Neural cell (in vitro differentiated cells): ENCODE results near the gene URB1. TPM values are rescaled to one million over a fixed set of nuclear protein-coding genes. Genes with fewer than 3 reads are reported as not detected.

Experiments
- H2AFZ ChIP-seq: fragments of 200-600, 300-800 bp; sonication (generic), shearing (Covaris generic); 2 replicates; pipeline ENCODE4 v1.6.0; 2014; ENCODE audit warnings: low read depth, mild to moderate bottlenecking, antibody characterized with exemption, low read length, moderate library complexity
- H3F3A ChIP-seq: fragments of 200-600 bp; shearing (Covaris generic); 2 replicates; pipeline ENCODE4 v1.6.1; 2016; ENCODE audit warnings: mild to moderate bottlenecking, moderate library complexity, mixed read lengths, antibody characterized with exemption, low read length; ENCODE audit not compliant: insufficient read depth, poor library complexity, severe bottlenecking
- H3K27ac ChIP-seq: fragments of 200-600, 300-800 bp; sonication (generic), shearing (Covaris generic); 2 replicates; pipeline ENCODE4 v1.5.1; 2014; ENCODE audit warnings: mild to moderate bottlenecking, low read length, moderate library complexity
- H3K27me3 ChIP-seq: fragments of 300-800, 200-600 bp; sonication (generic), shearing (Covaris generic); 2 replicates; pipeline ENCODE4 v1.6.0; 2014; ENCODE audit warnings: mild to moderate bottlenecking, low read depth, low read length, moderate library complexity; ENCODE audit not compliant: insufficient read depth
- H3K36me3 ChIP-seq: fragments of 300-800, 200-600 bp; sonication (generic), shearing (Covaris generic); 2 replicates; pipeline ENCODE4 v1.5.1; 2014; ENCODE audit warnings: mild to moderate bottlenecking, antibody characterized with exemption, low read length, moderate library complexity; ENCODE audit not compliant: insufficient read depth
- H3K4me2 ChIP-seq: fragments of 300-800, 200-600 bp; sonication (generic), shearing (Covaris generic); 2 replicates; pipeline ENCODE4 v1.6.0; 2014; ENCODE audit warnings: mild to moderate bottlenecking, low read length
- H3K4me3 ChIP-seq: fragments of 300-800, 200-600 bp; sonication (generic), shearing (Covaris generic); 2 replicates; pipeline ENCODE4 v1.5.1; 2014; ENCODE audit warnings: mild to moderate bottlenecking, low read length, moderate library complexity
- H3K79me2 ChIP-seq: fragments of 200-600 bp; shearing (Covaris generic); replicated peaks from 2 replicates; pipeline ENCODE4 v1.6.0; 2014; ENCODE audit warnings: mild to moderate bottlenecking, low read length, moderate library complexity; ENCODE audit not compliant: insufficient read depth
- H3K9ac ChIP-seq: fragments of 300-800, 200-600 bp; sonication (generic), shearing (Covaris generic); 2 replicates; pipeline ENCODE4 v1.6.1; 2016; ENCODE audit warnings: mild to moderate bottlenecking, low read length, mixed read lengths
- H3K9me2 ChIP-seq: fragments of 200-600 bp; shearing (Covaris generic); 2 replicates; pipeline ENCODE4 v1.6.1; 2016; ENCODE audit warnings: mild to moderate bottlenecking, low read length, mixed read lengths; ENCODE audit not compliant: insufficient read depth
- H3K9me3 ChIP-seq: fragments of 200-600, 300-800 bp; sonication (generic), shearing (Covaris generic); 2 replicates; pipeline ENCODE4 v1.6.1; 2016; ENCODE audit warnings: mild to moderate bottlenecking, mixed run types, low read length, moderate library complexity, mixed read lengths
- H4K20me1 ChIP-seq: fragments of 200-600 bp; shearing (Covaris generic); 2 replicates; pipeline ENCODE4 v1.6.1; 2016; ENCODE audit warnings: mild to moderate bottlenecking, mixed run types; ENCODE audit not compliant: insufficient read depth
- EP300 ChIP-seq: fragments of 450-650 bp; conservative IDR thresholded peaks from 2 replicates; pipeline ENCODE4 v1.6.1; 2014; ENCODE audit warnings: antibody characterized with exemption, mild to moderate bottlenecking, moderate library complexity; ENCODE audit not compliant: poor library complexity, severe bottlenecking
- EZH2 ChIP-seq: fragments of 200-600, 300-800 bp; shearing (Covaris generic), sonication (generic); IDR thresholded peaks from 2 replicates; pipeline ENCODE4 v1.6.1; 2014; ENCODE audit warnings: antibody characterized with exemption, low read length, borderline replicate concordance, mild to moderate bottlenecking; ENCODE audit not compliant: insufficient read depth, poor library complexity, severe bottlenecking
- MXI1 ChIP-seq: fragments of 450-650 bp; conservative IDR thresholded peaks from 2 replicates; pipeline ENCODE4 v1.6.1; 2014; ENCODE audit warnings: antibody characterized with exemption, mild to moderate bottlenecking; ENCODE audit not compliant: poor library complexity, severe bottlenecking
- POLR2AphosphoS5 ChIP-seq: IDR thresholded peaks from 2 replicates; pipeline ENCODE4 v1.6.1; 2012
- RAD21 ChIP-seq: fragments of 450-650 bp; conservative IDR thresholded peaks from 2 replicates; pipeline ENCODE4 v1.6.1; 2014; ENCODE audit warnings: antibody characterized with exemption, mild to moderate bottlenecking, moderate library complexity
- SMC3 ChIP-seq: fragments of 450-650 bp; conservative IDR thresholded peaks from 2 replicates; pipeline ENCODE4 v1.6.1; 2014; ENCODE audit warnings: antibody characterized with exemption, mild to moderate bottlenecking, moderate library complexity; ENCODE audit not compliant: poor library complexity
- TAF1 ChIP-seq: IDR thresholded peaks from 2 replicates; pipeline ENCODE4 v1.6.1; 2012; ENCODE audit warnings: low read depth
- polyA plus RNA-seq: library from polyadenylated mRNA; depleted of rRNA; stranded (reverse); fragments of >200 nt; gene quantifications from 2 replicates; pipeline ENCODE4 v1.2.3, GENCODE V29; 2014
- TF ChIP-seq, protein P1 (sequence below): fragments of 450-650 bp; IDR thresholded peaks from 2 replicates; pipeline ENCODE4 v1.5.1; 2014; ENCODE audit warnings: antibody characterized with exemption, mild to moderate bottlenecking, moderate library complexity; ENCODE audit not compliant: poor library complexity, severe bottlenecking
- TF ChIP-seq, protein P2 (sequence below): IDR thresholded peaks from 2 replicates; pipeline ENCODE4 v1.6.1; 2012; ENCODE audit warnings: borderline replicate concordance

URB1 gene
- polyA plus RNA-seq, 1 donor from 2014 or later: 4.4 TPM

DNA sequence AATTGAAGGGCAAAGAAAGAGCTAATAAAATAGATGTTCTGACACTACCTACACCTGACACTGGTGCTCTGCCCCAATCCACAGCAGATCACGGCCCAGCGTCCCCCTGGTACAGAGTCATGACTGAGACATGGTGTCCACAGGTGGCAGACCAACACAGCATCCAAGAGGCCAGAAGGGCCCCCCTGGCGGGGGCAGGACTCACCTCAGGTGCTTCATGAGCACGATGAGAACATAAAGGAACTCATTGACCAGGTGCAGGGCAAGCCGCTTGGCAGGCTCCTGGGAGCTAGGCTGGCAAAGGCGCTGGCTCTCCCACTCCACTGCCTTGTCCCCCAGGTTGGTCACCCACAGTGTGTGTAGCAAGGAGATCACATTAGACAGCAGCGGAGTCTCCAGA lies 73.8 kb downstream of the URB1 start:
- H3K9ac ChIP-seq: no peak overlapping the region
- no peaks in the 10 kb centered on the region for H3K27me3 ChIP-seq
- no peak overlapping the region for H3K4me2 ChIP-seq
- TF ChIP-seq SMC3 (no peak), EZH2 (no peak), EP300 (no peak), RAD21 (no peak), POLR2AphosphoS5 (no peak), TAF1 (no peak), MXI1 (no peak)
- TF ChIP-seq, protein P1, sequence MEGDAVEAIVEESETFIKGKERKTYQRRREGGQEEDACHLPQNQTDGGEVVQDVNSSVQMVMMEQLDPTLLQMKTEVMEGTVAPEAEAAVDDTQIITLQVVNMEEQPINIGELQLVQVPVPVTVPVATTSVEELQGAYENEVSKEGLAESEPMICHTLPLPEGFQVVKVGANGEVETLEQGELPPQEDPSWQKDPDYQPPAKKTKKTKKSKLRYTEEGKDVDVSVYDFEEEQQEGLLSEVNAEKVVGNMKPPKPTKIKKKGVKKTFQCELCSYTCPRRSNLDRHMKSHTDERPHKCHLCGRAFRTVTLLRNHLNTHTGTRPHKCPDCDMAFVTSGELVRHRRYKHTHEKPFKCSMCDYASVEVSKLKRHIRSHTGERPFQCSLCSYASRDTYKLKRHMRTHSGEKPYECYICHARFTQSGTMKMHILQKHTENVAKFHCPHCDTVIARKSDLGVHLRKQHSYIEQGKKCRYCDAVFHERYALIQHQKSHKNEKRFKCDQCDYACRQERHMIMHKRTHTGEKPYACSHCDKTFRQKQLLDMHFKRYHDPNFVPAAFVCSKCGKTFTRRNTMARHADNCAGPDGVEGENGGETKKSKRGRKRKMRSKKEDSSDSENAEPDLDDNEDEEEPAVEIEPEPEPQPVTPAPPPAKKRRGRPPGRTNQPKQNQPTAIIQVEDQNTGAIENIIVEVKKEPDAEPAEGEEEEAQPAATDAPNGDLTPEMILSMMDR: no peak
- TF ChIP-seq, protein P2, sequence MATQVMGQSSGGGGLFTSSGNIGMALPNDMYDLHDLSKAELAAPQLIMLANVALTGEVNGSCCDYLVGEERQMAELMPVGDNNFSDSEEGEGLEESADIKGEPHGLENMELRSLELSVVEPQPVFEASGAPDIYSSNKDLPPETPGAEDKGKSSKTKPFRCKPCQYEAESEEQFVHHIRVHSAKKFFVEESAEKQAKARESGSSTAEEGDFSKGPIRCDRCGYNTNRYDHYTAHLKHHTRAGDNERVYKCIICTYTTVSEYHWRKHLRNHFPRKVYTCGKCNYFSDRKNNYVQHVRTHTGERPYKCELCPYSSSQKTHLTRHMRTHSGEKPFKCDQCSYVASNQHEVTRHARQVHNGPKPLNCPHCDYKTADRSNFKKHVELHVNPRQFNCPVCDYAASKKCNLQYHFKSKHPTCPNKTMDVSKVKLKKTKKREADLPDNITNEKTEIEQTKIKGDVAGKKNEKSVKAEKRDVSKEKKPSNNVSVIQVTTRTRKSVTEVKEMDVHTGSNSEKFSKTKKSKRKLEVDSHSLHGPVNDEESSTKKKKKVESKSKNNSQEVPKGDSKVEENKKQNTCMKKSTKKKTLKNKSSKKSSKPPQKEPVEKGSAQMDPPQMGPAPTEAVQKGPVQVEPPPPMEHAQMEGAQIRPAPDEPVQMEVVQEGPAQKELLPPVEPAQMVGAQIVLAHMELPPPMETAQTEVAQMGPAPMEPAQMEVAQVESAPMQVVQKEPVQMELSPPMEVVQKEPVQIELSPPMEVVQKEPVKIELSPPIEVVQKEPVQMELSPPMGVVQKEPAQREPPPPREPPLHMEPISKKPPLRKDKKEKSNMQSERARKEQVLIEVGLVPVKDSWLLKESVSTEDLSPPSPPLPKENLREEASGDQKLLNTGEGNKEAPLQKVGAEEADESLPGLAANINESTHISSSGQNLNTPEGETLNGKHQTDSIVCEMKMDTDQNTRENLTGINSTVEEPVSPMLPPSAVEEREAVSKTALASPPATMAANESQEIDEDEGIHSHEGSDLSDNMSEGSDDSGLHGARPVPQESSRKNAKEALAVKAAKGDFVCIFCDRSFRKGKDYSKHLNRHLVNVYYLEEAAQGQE: no peak
- no peaks in the 10 kb centered on the region for H3K9me3 ChIP-seq
- H3K79me2 ChIP-seq: no peaks in the 10 kb centered on the region
- H3F3A ChIP-seq: no peaks in the 10 kb centered on the region
- no peak overlapping the region for H3K4me3 ChIP-seq
- peaks cover 7% of the 10 kb centered on the region for H3K36me3 ChIP-seq
- H3K9me2 ChIP-seq: no peaks in the 10 kb centered on the region
- H4K20me1 ChIP-seq: no peaks in the 10 kb centered on the region
- no peak overlapping the region for H2AFZ ChIP-seq
- H3K27ac ChIP-seq: no peak overlapping the region

DNA sequence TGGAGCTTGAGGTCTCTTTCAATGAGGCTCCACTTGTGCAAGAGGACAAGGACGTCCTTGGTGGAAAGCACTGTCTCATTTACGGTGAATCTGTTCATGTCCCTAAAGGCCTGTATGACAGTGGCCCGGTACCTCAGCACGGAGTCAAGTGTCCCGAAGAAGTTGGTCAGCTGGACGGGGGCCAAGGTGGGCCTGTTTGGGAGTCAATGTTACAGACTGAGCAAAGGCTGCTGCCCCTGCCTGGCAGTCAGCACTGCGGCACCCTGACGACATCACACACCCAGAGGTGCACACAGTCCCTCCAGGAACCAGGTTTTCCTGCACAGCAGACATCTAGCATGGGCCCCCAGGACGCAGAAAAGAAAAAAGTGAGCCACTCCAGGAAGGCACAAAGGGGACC lies 75.1 kb downstream of the URB1 start:
- Histone ChIP-seq H3K9me2 (no peaks in the 10 kb centered on the region), H3K36me3 (no peaks in the 10 kb centered on the region), H3F3A (no peaks in the 10 kb centered on the region), H3K79me2 (no peaks in the 10 kb centered on the region), H4K20me1 (no peaks in the 10 kb centered on the region), H2AFZ (no peak overlapping the region), H3K4me3 (no peak overlapping the region), H3K9me3 (no peaks in the 10 kb centered on the region), H3K27ac (no peak overlapping the region), H3K9ac (no peak overlapping the region), H3K4me2 (no peak overlapping the region), H3K27me3 (no peaks in the 10 kb centered on the region)
- TF ChIP-seq RAD21 (no peak), EP300 (no peak), MXI1 (no peak), EZH2 (no peak), SMC3 (no peak), TAF1 (no peak), POLR2AphosphoS5 (no peak)
- TF ChIP-seq, protein P2: no peak
- TF ChIP-seq, protein P1: no peak
